GM21390 (cell line): ENCODE results near the gene MARCHF11.

Source experiments
- ATAC-seq: cut with Tn5 transposase; IDR thresholded peaks from one replicate; pipeline ENCODE4 v1.9.1; 2021; ENCODE audit not compliant: unreplicated experiment

Gene MARCHF11, protein sequence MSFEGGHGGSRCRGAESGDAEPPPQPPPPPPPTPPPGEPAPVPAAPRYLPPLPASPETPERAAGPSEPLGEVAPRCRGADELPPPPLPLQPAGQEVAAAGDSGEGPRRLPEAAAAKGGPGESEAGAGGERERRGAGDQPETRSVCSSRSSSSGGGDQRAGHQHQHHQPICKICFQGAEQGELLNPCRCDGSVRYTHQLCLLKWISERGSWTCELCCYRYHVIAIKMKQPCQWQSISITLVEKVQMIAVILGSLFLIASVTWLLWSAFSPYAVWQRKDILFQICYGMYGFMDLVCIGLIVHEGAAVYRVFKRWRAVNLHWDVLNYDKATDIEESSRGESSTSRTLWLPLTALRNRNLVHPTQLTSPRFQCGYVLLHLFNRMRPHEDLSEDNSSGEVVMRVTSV

DNA sequence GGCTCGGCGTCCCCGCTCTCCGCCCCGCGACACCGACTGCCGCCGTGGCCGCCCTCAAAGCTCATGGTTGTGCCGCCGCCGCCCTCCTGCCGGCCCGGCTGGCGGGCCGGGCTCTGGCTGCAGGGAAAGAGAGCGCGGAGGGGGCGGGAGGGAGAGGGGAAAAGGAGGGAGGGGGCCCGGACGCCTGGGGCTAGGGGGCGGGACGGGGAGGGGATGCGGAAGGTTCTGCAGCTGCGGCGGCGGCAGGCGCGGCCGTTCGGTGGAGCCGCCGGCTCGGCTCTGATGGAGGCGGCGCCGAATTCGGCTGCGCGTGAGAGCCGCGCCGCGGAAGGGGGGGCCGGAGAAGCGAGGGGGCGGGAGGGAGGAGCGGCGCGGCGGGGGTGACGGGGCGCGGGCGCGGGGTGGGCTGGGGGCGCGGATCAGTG, at the start of gene MARCHF11:
Gene MARCHF11 (minus strand): TSS at position 281 of the 425 bp plus-strand sequence. CDS start 216 bp downstream, at position 65.
- ATAC-seq = no peak

DNA sequence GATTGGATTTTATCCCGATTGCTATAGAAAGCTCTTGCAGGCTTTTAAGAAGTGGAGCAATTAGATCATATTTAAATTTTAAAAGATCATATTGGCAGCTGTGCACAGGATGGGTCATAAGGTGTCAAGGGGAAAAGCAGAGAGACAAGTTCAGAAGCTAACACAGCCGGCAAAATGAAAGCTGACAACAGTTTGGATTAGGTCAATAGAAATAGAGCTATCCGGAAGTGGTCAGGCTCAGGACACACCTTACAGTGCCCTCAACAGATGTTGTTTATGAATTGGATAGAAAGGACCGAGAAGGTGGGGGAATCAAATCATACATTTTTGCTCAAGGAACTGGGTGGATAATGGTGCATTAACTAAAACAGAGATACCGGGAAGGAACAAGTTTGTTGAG, 46.3 kb upstream of the MARCHF11 start:
- no peak for ATAC-seq

DNA sequence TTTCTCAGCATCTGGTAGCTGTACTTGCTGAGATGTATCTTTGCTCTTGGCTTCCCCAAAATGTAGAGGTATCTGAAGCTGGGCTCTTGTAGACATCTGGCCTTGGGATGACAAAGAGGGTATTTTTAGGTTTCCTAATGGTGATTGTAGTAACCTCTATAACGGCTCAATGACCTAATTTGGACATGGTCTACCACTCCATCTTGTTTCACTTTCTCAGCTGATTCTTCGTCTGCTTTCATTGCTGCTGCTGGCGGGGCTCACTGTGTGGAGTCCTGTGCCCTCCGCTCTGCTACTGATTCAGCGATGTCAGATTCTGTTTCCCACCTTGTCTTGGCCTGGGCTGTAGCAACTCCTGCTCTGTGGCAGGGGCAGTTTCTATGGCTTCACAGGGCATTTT, 12.7 kb upstream of the MARCHF11 start:
- no peak for ATAC-seq

DNA sequence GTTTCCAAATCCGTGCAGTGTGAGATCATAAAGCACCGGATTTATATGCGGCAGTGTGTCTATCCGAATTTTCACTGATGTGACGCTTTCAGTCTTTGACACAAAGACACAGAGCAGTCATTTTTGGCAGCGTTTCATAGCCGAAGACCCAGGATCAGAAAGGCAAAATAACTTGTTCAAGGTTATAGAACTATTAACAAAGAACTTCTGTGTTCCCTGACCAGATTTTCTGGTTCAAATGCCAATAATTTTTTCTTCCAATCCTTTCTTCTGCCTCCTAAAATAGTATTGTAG, 1.1 kb upstream of the MARCHF11 start:
- ATAC-seq = no peak

DNA sequence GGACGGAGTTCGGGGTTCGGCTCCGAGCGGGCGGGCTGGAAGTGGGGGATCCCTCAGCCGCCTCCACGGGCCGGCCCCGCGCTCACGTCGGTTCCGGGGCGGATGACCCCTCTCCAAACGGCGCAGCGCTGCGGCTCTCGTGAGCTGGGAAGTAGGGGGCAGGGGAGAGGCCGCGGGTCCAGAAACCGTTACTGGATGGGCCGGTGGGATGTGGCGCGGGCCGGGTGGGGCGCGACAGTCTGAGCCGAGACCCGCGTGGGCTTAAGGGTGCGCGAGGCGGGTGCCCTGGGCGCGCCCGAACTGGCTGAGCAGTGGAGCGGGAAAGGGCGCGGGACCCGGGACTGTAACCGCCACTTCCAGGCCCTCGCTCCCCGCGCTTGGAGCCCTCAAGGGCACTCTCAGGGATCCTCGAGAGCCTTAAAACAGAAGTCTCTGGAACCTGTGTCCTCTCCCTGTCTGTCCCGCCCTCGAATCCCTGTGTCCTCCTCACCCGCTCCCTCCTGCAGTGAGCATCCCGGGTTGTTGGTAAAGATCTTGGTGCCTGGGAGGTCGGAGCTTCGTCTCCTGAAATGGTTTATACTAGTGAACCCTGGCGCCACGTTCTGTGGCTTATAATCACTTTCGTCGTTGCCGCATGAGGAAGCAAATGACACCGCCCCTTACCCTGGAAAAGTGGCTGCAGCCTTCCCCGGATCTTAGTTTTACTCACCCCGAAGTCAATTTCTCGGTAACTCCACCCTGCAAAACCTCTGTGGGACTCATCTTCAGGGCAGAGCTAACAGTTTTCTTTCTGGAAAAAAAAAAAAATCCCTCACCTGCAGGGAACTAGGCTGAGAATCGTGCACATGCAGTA, 571 bp upstream of the MARCHF11 start:
- ATAC-seq = no peak

GRCh38 chr5:16178745-16179372, 732 bp downstream of the MARCHF11 start:
- ATAC-seq = no peak

- no peak for ATAC-seq
Measured at GRCh38 chr5:16169550-16169949, 10.0 kb downstream of the MARCHF11 start.

GRCh38 chr5:16160706-16161105, 18.9 kb downstream of the MARCHF11 start:
- ATAC-seq = peak; percentile 92

- no peak for ATAC-seq
Measured at GRCh38 chr5:16159636-16160035, 20.0 kb downstream of the MARCHF11 start.

- ATAC-seq = no peak
Measured at GRCh38 chr5:16156152-16156551, 23.4 kb downstream of the MARCHF11 start.

DNA sequence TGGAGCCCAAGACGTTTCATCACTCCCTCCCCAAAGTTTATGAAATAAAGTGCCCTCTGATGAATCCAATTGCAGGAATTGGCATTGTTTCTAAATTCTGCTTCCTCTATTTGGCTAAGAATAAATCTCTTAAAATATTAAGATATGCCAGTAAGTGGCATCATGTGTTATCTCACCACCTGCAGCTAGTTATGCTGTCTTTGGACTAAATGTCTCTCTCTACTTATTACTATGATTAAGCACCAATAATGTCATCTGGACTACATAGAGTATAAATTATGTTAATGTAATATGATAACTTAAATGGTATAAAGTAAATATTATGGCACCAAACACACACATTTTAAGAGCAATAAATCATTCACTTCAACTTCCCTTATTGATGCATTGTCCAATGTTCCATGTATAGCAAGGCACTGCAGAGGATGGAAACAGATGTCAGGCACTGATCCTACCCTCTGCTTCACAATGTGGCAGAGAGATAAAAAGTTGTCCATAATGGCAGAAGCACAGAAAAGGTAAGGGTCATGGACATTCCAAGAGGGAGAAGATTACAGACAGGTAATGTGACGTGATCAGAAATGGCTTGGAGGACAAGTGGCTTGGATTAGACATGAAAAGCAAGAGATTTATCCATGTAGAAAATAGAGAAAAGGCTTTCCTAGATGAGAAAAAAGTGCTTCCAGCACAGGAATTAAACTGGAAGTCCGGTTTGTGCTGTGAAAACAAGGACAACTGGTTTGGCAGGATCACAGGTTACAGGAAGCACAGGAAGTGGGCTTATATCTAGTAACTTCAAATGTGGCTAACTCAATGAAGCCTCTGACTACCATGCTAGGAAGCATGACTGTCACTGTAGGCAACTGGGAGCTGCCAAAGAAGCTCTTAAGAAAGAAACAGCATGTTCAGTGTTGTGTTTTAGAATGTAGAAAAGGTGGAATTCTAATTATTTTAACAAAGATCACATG, 26.7 kb downstream of the MARCHF11 start:
- no peak for ATAC-seq

DNA sequence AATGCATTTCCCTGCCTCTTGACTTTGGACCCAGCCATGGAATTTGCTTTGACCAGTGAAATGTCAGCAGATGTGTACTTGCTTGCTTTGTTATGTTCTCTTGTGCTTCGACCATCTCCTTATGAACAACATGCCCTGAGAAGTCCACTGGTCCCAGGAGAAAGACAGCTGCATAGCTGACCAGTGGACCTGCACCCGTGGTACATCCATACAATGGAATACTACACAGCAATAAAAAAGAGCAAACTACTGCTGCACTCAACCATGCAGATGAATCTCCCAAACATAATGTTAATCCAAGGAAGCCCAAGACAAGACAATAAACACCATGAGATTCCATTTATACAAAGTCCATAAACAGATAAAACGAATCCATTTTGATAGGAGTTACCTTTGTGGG, 30.0 kb downstream of the MARCHF11 start:
- no peak for ATAC-seq

DNA sequence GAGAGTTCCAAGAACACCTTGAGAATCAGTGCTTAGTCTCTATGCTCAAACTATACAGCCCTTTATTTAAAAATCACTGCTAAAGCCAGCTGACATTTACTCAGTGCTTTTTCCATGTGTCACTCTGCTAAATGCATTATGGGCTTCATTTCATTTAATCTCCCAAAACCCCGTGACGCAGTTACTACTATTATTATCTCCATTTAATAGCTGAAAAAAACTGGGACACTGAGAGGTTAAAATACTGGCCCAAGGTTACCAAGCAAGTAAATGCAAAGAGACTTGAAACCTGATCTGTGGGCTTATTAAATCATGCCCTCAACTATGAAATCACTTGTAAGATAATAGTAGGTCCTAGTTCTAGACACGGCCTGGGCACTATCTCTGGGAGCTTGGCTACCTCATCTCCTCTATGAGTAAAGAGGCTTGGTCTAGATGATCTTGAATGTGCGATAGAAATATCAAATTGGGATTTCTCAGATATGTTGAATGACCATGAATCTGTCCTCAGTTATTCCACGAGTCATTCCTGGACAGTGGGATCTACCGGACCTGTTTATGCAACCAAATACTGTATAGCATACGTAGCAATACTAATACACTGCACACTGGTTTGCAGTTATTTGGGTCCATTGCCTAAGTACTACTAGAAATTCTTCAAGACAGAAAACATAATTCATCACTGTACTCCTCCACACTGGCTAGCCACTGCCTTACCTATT, 32.3 kb downstream of the MARCHF11 start:
- no peak for ATAC-seq

DNA sequence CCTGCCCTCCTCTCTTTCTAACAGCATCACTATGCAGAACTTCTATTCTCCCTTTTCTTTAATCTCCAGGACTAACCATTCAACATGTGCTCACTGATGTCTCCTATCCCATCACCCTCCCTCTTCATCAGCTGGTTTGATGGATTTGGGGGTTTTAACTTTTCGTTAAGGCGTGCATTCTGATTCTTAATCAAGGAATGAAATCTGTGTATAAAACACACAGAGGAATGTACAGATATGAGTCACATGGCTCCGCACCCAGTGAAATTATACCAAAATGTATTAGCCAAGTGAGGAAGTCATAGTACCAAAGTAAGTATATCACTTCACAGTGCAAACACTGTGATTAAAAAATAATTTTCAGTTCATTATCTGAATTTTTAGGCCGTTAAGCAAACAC, 35.2 kb downstream of the MARCHF11 start:
- ATAC-seq = no peak

- no peak for ATAC-seq
Measured at GRCh38 chr5:16143361-16144049, 36.1 kb downstream of the MARCHF11 start.

- no peak for ATAC-seq
Measured at GRCh38 chr5:16140944-16141343, 38.6 kb downstream of the MARCHF11 start.

DNA sequence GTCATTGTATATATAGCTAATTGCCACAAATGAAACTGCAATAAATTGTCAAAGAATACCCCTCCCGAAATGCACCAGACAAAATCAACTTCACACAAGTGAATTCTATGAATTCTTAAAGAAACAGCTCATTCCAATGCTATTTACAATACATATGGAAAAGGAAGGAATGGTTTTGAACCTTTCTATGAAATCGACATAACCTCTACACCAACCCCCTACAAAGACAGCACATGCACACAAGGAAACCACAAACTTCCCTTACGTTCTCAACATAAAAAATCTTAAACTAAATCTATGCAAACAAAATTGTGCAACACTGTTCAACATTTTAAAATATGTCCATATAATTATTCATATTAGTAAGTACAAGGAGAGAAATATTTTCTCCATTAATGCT, 39.2 kb downstream of the MARCHF11 start:
- ATAC-seq = no peak

DNA sequence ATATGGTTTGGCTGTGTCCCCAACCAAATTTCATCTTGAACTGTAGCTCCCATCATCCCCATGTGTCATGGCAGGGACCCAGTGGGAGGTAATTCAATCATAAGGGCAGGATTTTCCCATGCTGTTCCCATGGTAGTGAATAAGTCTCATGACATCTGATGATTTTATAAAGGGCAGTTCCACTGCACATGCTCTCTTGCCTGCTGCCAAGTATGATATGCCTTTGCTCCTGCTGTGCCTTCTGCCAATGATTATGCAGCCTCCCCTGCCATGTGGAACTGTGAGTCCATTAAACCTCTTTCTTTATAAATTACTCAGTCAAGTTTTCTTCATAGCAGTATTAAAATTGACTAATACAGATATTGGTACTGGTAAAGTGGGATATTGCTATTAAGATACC, 42.4 kb downstream of the MARCHF11 start:
- ATAC-seq = no peak

GRCh38 chr5:16135506-16135905, 44.1 kb downstream of the MARCHF11 start:
- no peak for ATAC-seq
